SJCRH30 (cell line): ENCODE results near the gene FGR. TPM values are rescaled to one million over a fixed set of nuclear protein-coding genes. Genes with fewer than 3 reads are reported as not detected.

Experiments used
- DNase-seq, 2 experiments: peaks; one replicate each; pipeline ENCODE4 v3.0.0-alpha.2; 2015 to 2020
- H3K27ac ChIP-seq: fragments of 250-450 bp; sonication (Bioruptor Pico); 2 replicates; pipeline ENCODE4 v1.5.1; 2020; ENCODE audit warnings: mild to moderate bottlenecking, moderate library complexity
- H3K27me3 ChIP-seq: fragments of 250-450 bp; sonication (Bioruptor Pico); 2 replicates; pipeline ENCODE4 v1.5.1; 2020; ENCODE audit warnings: mild to moderate bottlenecking, moderate library complexity
- H3K36me3 ChIP-seq: fragments of 250-450 bp; sonication (Bioruptor Pico); 2 replicates; pipeline ENCODE4 v1.5.1; 2020; ENCODE audit warnings: mild to moderate bottlenecking, moderate library complexity
- H3K4me1 ChIP-seq: fragments of 250-450 bp; sonication (Bioruptor Pico); 2 replicates; pipeline ENCODE4 v1.5.1; 2020; ENCODE audit warnings: mild to moderate bottlenecking, moderate library complexity
- H3K4me3 ChIP-seq: fragments of 250-450 bp; sonication (Bioruptor Pico); 2 replicates; pipeline ENCODE4 v1.5.1; 2020; ENCODE audit warnings: mild to moderate bottlenecking, moderate library complexity
- H3K9me3 ChIP-seq: fragments of 250-450 bp; sonication (Bioruptor Pico); replicated peaks from 2 replicates; pipeline ENCODE4 v1.5.1; 2020; ENCODE audit warnings: mild to moderate bottlenecking, moderate library complexity
- total RNA-seq: library from RNA; depleted of rRNA; stranded (reverse); fragments of >200 nt; shearing (Covaris generic); gene quantifications from 2 replicates; pipeline ENCODE4 v1.2.3, GENCODE V29; 2014

Gene FGR
- total RNA-seq, 1 experiment from 2014 or later, result not detected

DNA sequence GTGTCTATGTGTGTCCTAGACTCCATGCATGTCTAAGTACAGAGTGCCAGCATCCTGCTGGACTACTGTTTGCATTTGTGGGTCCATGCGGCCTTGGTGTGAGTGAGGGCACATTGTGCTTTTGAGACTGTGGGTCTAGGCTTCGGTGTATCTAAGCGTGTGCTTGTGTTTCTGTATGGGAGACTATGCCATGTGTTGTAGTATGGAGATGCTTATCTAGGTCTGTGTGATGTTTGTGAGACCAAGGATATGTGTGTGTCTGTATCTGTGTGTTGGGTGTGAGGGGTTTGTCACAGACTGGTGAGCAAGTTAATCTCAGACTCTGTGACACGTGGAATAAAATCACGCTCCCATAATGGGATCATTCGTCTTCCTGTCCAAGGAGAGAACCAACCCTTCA lies 45.5 kb downstream of the FGR start:
- peaks cover 41% of the 10 kb centered on the region for H3K36me3 ChIP-seq
- H3K9me3 ChIP-seq, result no peaks in the 10 kb centered on the region
- no peak overlapping the region for H3K4me3 ChIP-seq
- no peak for DNase-seq
- peaks cover 51% of the 10 kb centered on the region for H3K4me1 ChIP-seq
- H3K27me3 ChIP-seq, result no peaks in the 10 kb centered on the region
- H3K27ac ChIP-seq, result no peak overlapping the region

DNA sequence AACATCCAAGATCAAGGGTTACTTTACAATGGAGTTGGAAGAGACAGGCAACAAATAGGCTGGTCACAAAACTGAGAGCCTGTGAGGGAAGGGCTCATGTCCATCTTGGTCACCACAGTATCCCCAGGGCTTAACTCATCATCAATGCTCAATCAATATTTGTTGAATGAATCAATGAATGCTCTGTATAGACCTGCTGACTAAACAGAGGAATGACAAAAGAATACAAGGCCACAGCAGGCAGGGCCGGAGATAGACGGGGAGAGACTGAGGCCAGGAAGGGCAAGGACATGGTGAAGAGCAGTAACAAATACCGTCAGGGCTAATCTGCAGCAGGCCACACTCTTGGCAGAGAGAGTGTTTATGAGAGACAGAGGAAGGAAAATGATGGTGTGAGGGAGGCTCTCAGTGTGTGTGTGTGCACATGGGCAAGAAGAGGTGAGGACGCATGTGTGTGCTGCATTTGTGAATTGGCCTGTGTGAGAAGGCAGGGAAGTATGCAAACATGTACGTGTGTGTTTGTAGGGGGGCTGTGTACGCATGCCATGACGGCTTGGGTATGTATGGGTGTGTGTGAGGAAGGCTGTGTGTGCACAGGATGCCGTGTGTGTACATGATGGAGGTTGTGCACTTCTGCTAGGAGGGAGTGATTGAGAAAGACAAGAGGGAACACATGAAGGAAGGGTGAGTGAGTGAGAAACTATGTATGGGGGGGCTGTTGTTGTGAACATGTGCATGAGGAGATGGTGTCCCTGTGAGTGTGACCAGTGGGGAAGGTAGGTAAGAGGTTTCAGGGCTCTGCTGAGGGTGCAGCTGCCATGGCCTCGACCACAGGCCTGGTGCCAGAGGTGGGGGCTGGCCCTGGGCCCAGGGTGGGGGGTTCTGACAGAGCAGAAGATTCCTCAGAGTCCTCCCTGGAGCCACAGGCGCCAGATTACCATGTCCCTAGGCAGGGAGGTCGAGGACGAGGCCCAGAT lies 46.4 kb downstream of the FGR start:
- no peak for DNase-seq
- Histone ChIP-seq H3K4me3 (no peak overlapping the region), H3K4me1 (peaks cover 42% of the 10 kb centered on the region), H3K36me3 (peaks cover 48% of the 10 kb centered on the region), H3K27me3 (no peaks in the 10 kb centered on the region), H3K27ac (no peak overlapping the region), H3K9me3 (no peaks in the 10 kb centered on the region)

GRCh38 chr1:27585684-27586083 lies 49.3 kb downstream of the FGR start:
- H3K27ac ChIP-seq, result no peak overlapping the region
- peaks cover 52% of the 10 kb centered on the region for H3K36me3 ChIP-seq
- H3K4me3 ChIP-seq, result no peak overlapping the region
- DNase-seq, result no peak
- H3K27me3 ChIP-seq, result no peaks in the 10 kb centered on the region
- no peaks in the 10 kb centered on the region for H3K9me3 ChIP-seq
- peaks cover 13% of the 10 kb centered on the region; the same call in 1 of the 2 replicates for H3K4me1 ChIP-seq

DNA sequence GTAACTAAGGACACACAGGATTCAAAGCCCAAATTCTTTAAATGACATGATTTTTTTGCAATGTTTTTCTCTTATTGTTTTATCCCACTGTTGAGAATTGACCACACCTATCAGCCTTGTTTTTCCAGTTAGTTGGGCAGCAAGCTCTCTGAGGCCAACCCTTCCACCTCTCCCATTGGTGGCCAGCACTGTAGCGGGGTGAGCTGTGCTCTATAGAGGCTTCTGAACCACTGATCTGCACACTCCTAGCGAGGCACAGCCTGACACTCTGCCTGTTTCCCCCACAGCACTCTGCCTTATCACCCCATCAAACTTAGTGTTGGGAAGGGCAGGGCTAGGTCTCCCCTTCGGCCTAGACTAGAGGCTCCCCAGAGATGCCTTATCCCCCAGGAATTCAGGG lies 50.5 kb downstream of the FGR start:
- Histone ChIP-seq H3K9me3 (no peaks in the 10 kb centered on the region), H3K27ac (no peak overlapping the region), H3K27me3 (no peaks in the 10 kb centered on the region), H3K36me3 (peaks cover 44% of the 10 kb centered on the region), H3K4me3 (no peak overlapping the region), H3K4me1 (peaks cover 2% of the 10 kb centered on the region; the same call in 1 of the 2 replicates)
- DNase-seq, result no peak

- Histone ChIP-seq H3K4me1 (no peaks in the 10 kb centered on the region), H3K36me3 (peaks cover 40% of the 10 kb centered on the region), H3K9me3 (no peaks in the 10 kb centered on the region), H3K4me3 (no peak overlapping the region), H3K27me3 (no peaks in the 10 kb centered on the region), H3K27ac (no peak overlapping the region)
- DNase-seq, result no peak
These were observed 51.5 kb downstream of the FGR start for GRCh38 chr1:27583479-27583878.

- peaks cover 32% of the 10 kb centered on the region for H3K36me3 ChIP-seq
- H3K27me3 ChIP-seq, result no peaks in the 10 kb centered on the region
- no peaks in the 10 kb centered on the region for H3K9me3 ChIP-seq
- DNase-seq, result no peak
- no peak overlapping the region for H3K27ac ChIP-seq
- H3K4me3 ChIP-seq, result no peak overlapping the region
- H3K4me1 ChIP-seq, result peaks cover 14% of the 10 kb centered on the region
These were observed 53.2 kb downstream of the FGR start for GRCh38 chr1:27581823-27582243.

GRCh38 chr1:27577504-27578188 lies 57.3 kb downstream of the FGR start:
- peak overlapping the region; percentile 22; the same call in 1 of the 2 replicates for H3K27ac ChIP-seq
- peaks cover 43% of the 10 kb centered on the region for H3K4me1 ChIP-seq
- H3K4me3 ChIP-seq, result no peak overlapping the region

DNA sequence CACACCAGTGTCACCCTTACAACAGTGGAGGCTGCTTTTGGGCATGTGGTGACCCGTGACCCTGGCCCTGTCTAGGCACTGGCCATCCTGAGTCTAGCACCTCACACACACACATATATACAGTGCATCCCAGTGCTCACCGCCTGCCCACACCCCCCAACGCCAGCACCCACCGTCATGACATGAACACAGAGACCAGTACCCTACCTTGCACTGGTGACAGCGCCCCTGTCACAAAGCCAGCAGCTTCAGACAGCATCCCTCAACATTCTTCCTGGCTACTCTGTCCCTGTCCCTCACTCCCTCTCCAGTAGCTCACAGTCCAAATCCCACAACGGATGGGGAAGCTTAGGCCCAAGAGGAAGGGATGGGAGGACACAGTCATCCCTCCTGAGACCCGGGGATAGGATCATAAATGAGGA lies 58.2 kb downstream of the FGR start:
- no peak for DNase-seq
- Histone ChIP-seq H3K27me3 (no peaks in the 10 kb centered on the region), H3K27ac (peak overlapping the region; percentile 22; the same call in 1 of the 2 replicates), H3K4me1 (peaks cover 51% of the 10 kb centered on the region), H3K9me3 (no peaks in the 10 kb centered on the region), H3K36me3 (peaks cover 11% of the 10 kb centered on the region), H3K4me3 (no peak overlapping the region)

More at GRCh38 chr1:27577504-27578188, 57.3 kb downstream of the FGR start:
- H3K27me3 ChIP-seq, result no peaks in the 10 kb centered on the region
- peak; percentile 87 for DNase-seq
- peaks cover 17% of the 10 kb centered on the region for H3K36me3 ChIP-seq
- H3K9me3 ChIP-seq, result no peaks in the 10 kb centered on the region

DNA sequence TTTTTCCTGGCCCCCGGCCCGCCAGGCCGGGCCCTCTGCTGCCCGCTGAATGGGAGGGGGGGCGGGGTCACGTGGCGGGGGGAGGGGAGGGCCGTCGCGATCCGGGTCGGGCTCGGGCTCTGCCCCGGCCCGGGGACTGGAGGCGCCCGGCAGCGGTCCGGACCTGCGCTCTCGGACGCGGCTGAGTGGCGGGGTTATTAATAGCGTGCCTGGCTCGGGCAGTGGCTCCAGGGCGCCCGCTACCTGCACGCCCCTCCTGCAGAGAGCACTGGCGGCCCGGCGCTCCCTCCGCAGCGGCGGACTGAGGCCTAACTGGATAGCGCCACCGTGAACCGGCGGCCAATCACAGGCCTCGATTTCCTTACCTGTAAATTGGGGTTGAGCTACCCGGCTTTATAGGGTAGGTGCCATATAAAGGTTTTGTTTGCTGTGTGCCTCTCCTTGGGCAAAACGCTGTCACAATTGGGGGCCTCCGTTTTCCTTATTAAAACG lies 59.1 kb downstream of the FGR start:
- peaks cover 60% of the 10 kb centered on the region for H3K4me1 ChIP-seq
- H3K4me3 ChIP-seq, result no peak overlapping the region
- no peak overlapping the region for H3K27ac ChIP-seq
- DNase-seq, result no peak
- H3K27me3 ChIP-seq, result no peaks in the 10 kb centered on the region
- no peaks in the 10 kb centered on the region for H3K9me3 ChIP-seq
- peaks cover 11% of the 10 kb centered on the region for H3K36me3 ChIP-seq

DNA sequence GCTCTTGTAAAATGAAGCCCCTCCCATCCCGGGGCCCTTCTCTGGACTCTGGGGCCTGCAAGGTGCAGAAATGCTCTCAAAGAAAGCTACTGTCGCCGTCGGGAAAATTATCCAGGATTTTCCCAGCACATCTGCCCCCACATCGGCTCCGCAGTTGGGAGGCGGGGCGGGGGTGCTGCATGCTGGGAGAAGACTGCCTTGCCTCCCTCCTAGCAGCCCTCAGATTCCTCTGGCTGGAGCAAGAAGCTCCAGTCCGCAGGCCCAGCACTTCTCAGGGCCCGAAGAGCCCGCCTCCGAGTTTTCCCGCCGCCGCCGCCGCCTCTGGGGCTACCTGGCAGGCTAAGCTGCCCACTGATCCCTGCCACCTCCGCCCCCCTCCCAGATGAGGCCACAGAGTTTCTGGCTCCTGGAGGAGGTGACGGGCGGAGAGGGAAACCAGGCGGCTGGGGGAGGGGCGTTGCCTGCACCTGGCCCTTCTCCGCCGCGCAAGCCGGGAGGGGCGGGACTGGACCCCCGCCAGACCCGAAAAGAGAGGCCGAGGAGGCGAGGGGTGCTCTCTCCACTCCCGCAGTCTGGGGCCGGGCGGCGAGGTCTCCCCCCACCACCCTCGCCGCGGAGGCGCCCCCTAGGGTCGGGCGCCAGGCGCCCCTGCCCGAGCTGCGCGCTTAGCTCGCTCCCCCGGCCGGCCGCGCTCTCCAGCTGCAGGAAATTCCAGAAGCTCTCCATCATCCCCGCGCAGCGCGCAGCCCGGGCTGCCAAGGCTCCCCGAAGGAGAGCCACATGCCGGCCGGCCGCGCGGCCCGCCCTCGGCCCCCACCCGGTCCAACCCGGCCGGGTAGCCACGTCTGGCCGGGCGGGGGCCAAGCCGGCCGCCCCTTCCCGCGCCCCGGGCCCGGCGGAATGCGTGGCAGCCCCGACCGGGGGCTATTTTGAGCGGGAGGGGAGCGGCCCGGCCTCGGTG lies 59.8 kb downstream of the FGR start:
- H3K4me3 ChIP-seq, result no peak overlapping the region
- peaks cover 6% of the 10 kb centered on the region for H3K36me3 ChIP-seq
- no peaks in the 10 kb centered on the region for H3K27me3 ChIP-seq
- H3K4me1 ChIP-seq, result peaks cover 68% of the 10 kb centered on the region
- H3K27ac ChIP-seq, result no peak overlapping the region
- H3K9me3 ChIP-seq, result no peaks in the 10 kb centered on the region
- DNase-seq, result no peak

- Histone ChIP-seq H3K27me3 (no peaks in the 10 kb centered on the region), H3K27ac (no peak overlapping the region), H3K4me1 (peaks cover 74% of the 10 kb centered on the region), H3K36me3 (peaks cover 9% of the 10 kb centered on the region; the same call in 1 of the 2 replicates), H3K9me3 (no peaks in the 10 kb centered on the region), H3K4me3 (no peak overlapping the region)
- DNase-seq, result no peak
These were observed 60.8 kb downstream of the FGR start for GRCh38 chr1:27574001-27574781.

GRCh38 chr1:27572679-27573426 lies 62.1 kb downstream of the FGR start:
- peak; percentile 77 to 79 for DNase-seq
- H3K27ac ChIP-seq, result no peak overlapping the region; the same call in 1 of the 2 replicates
- H3K9me3 ChIP-seq, result no peaks in the 10 kb centered on the region
- H3K27me3 ChIP-seq, result no peaks in the 10 kb centered on the region
- H3K4me3 ChIP-seq, result no peak overlapping the region
- H3K4me1 ChIP-seq, result peaks cover 74% of the 10 kb centered on the region
- peaks cover 10% of the 10 kb centered on the region; the same call in 1 of the 2 replicates for H3K36me3 ChIP-seq
